ENCODE results near the gene DROSHA.

The DROSHA gene

GRCh38 chr5:31469466-31469865, 62.4 kb downstream of the DROSHA start:
- no peak for DNase-seq

- no peak for DNase-seq
Measured at GRCh38 chr5:31465291-31465690, 66.6 kb downstream of the DROSHA start.

GRCh38 chr5:31464081-31464480, 67.8 kb downstream of the DROSHA start:
- DNase-seq, result no peak

DNA sequence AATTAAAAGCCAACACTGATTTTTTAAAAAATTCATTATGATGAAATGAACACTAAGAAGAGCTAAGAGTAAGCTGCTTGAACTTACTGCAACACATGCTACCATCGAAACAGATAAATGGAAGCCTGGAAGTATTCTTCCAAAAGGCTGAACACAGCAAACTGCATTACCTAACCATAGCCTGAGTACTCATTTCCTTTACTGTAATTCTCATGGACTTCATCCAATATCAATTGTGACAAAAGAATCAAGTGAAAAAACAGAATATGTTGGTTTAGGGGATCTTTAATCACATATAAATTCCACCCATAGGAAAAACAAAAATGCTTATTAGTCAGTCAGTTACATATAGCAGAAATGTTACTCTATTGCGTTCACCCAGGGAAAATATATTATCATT, 68.5 kb downstream of the DROSHA start:
- DNase-seq, result no peak

GRCh38 chr5:31459594-31459993, 72.3 kb downstream of the DROSHA start:
- DNase-seq, result no peak

DNA sequence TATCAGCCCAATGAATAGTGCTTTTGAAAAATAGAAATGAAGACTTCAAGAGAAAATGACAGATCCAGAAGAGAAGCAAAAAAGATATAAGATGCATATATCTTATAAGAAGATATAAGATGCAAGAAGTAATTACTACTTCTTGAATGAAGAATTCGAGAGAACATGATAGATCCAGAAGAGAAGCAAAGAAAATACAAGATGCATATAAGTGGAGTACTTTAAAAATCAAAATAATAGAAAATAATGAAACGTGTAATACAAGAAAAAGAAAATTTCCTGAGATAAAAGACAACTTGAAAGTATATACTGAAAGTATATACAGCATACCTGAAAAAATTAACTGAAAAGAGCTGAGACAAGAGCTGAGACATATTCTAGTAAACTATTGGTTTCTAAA, 76.7 kb downstream of the DROSHA start:
- no peak for DNase-seq

- no peak for DNase-seq
Measured at GRCh38 chr5:31453522-31453921, 78.4 kb downstream of the DROSHA start.

GRCh38 chr5:31452314-31452713, 79.6 kb downstream of the DROSHA start:
- DNase-seq, result no peak

DNA sequence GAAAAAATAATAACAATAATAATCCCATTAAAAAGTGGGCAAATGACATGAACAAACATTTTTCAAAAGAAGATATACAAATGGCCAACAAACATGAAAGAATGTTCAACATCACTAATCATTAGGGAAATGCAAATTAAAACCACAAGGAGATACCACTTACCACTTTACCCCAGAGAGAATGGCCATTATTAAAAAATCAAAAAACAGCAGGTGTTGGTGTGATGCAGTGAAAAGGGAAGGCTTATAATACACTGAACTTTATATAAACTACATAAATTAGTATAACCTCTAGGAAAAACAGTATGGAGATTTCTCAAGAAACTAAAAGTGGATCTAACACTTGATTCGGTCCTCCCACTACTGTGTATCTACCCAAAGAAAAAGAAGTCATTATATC, 81.9 kb downstream of the DROSHA start:
- no peak for DNase-seq

DNA sequence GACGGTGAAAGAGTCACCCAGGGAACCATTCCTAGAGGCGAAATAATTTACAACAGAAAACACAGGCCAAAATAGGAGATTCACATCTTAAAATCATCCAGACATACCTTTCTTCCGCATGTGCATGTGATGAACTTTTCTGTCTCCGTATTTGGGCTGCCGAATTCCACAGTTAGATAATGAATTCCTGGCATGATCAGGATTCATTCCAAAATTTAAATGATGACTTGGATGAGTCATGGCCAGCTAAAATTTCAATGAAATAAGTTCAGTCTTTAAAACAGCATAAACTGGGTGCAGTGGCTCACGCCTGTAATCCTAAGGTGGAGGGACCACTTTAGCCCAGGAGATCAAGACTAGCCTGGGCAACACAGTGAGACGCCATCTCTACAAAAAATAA, 82.7 kb downstream of the DROSHA start:
- DNase-seq, result no peak

GRCh38 chr5:31445041-31445600, 86.8 kb downstream of the DROSHA start:
- DNase-seq, result no peak

- no peak for DNase-seq
Measured at GRCh38 chr5:31443572-31443971, 88.3 kb downstream of the DROSHA start.

DNA sequence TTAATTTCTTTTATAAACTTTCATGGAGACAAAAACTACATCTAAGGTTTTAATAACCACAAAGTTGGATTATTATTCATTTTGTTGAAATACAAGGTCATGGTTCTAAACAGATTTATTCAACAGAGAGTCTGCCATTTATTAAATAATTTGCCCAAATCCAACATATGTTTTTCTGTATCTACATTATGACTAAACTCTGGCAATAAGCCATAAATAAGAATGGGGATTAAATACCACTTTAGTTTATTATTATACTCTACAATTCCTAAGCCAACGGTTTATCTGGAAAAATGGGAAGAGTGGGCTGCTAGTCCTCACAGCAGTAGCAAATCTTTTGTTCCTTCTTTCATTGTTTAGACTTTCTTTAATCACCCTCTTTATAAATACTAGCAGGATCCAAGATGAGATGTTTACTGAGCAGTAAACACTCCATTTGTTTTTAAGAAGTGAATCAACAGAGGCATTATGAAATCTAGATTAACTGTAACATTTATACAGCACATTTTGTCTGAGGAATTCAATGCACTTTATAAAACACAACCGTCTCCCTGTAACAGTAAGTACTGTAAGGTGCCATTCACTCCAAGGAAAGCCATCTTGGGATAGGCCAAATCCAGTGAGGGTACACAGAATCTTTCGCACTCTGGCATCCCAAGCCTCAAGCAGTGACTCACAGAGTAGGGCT, 89.7 kb downstream of the DROSHA start:
- DNase-seq, result no peak

GRCh38 chr5:31436851-31437250, 95.0 kb downstream of the DROSHA start:
- no peak for DNase-seq

GRCh38 chr5:31435730-31436129, 96.2 kb downstream of the DROSHA start:
- DNase-seq, result no peak

DNA sequence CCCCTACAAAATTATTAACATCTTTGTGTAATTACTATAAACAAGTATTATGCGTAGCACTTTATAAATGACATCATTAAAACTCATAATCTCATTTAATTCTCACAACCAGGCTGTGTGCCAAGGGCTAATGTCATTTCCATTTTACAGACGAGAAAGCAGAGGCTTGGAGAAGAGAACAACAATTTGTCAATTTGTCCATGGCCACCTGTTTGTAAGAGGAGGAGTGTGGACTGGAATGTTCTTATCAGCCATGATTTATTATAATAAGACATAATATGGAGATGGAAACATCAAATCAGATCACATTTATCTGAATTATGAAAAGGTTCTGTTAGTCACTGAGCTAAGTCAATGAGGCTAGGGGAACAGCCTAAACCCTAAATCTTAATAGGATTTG, 97.0 kb downstream of the DROSHA start:
- no peak for DNase-seq

DNA sequence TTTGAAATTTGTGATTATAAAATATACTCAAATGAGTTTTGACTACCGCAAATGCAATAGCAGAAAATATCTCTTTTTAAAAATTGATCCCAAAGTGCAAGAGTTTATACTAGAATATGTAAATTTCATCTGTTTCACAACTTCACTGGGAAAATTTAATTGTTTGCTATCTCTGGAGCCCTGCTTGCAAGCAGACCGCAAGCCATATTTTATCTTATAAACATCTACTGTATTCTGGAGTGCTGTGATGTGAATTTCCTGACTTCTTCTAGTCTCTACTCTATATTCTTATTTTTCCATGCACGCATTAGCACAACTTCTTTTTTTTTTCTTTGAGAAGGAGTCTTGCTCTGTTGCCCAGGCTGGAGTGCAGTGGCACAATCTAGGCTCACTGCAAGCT, 98.7 kb downstream of the DROSHA start:
- no peak for DNase-seq

- no peak for DNase-seq
Measured at GRCh38 chr5:31427724-31428309, 104.1 kb downstream of the DROSHA start.

- no peak for DNase-seq
Measured at GRCh38 chr5:31427013-31427723, 104.7 kb downstream of the DROSHA start.

GRCh38 chr5:31421806-31422586, 109.9 kb downstream of the DROSHA start:
- no peak for DNase-seq

- DNase-seq, result no peak
Measured at GRCh38 chr5:31417512-31417911, 114.4 kb downstream of the DROSHA start.

DNA sequence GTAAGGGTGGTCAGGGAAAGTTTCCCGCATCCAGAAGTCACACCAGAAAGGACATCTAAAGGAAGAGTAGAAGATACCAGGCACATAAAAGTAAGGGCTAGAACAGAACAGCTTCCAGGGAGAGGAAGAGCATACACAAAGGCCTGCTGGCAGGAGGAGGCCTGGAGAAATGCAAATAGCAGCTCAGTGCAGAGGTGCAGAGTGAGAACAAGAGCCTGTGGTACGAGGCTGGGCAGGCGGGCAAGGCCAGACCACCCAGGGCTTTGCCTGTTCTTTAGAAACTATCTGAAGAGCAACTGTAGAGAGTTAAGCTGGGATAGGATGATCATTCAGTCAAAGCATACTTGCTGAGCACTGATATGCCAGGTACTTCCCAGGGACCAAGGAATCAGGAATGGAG, 115.3 kb downstream of the DROSHA start:
- DNase-seq, result no peak

DNA sequence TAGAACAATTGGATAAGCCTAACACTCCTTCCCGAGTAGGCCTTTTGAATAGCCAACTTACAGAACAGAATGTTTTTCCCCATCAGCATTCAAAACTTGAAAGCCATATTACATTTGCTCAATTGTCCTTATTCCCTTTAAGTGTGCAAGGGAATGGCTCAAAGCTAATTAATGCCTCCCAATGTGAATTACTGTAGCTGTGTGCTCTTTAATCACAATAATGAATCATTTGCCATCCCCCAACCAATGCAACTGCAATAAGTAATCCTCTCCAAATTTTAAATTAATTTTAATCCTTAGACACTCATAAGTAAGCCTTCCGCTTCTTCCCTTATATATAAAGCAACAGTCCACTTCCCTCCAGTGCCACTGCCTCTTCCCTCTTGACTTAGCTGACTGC, 115.9 kb downstream of the DROSHA start:
- DNase-seq, result no peak
